Activated naive CD8-positive, alpha-beta T cell treated with anti-CD3 and anti-CD28 coated beads, Interleukin-2, amount 50 U/mL, for 24 hours (primary cell): ENCODE results near the gene DGKG.

Experiments used
- ATAC-seq: fragments of 150-1000 bp; cut with Tn5 transposase; one replicate; pipeline ENCODE4 v1.10.0; 2021
- DNase-seq: peaks from one replicate; pipeline ENCODE4 v3.0.0; 2021
- H3K27ac Mint-ChIP-seq: one replicate; pipeline ENCODE4 v1.8.0; 2021; ENCODE audit warnings: mild to moderate bottlenecking, mixed read lengths
- H3K27me3 Mint-ChIP-seq: one replicate; pipeline ENCODE4 v1.8.0; 2021; ENCODE audit warnings: mixed read lengths
- H3K36me3 Mint-ChIP-seq: one replicate; pipeline ENCODE4 v1.8.0; 2021; ENCODE audit warnings: low read depth, mixed read lengths
- H3K4me1 Mint-ChIP-seq: one replicate; pipeline ENCODE4 v1.8.0; 2021; ENCODE audit warnings: mixed read lengths
- H3K4me3 Mint-ChIP-seq: one replicate; pipeline ENCODE4 v1.8.0; 2021; ENCODE audit warnings: mild to moderate bottlenecking, moderate library complexity, mixed read lengths
- H3K9me3 Mint-ChIP-seq: one replicate; pipeline ENCODE4 v1.8.0; 2021; ENCODE audit warnings: mixed read lengths

DGKG gene

GRCh38 chr3:186214670-186215069 is 147.4 kb downstream of the DGKG start:
- no peak for DNase-seq
- peaks cover 24% of the 10 kb centered on the region for H3K4me1 Mint-ChIP-seq
- H3K9me3 Mint-ChIP-seq: no peaks in the 10 kb centered on the region
- H3K27me3 Mint-ChIP-seq: peaks cover 14% of the 10 kb centered on the region
- no peaks in the 10 kb centered on the region for H3K36me3 Mint-ChIP-seq
- H3K4me3 Mint-ChIP-seq: no peak overlapping the region
- no peak for ATAC-seq
- H3K27ac Mint-ChIP-seq: no peak overlapping the region

- ATAC-seq: no peak
- H3K27me3 Mint-ChIP-seq: peaks cover 11% of the 10 kb centered on the region
- H3K36me3 Mint-ChIP-seq: no peaks in the 10 kb centered on the region
- DNase-seq: no peak
- H3K27ac Mint-ChIP-seq: no peak overlapping the region
- no peaks in the 10 kb centered on the region for H3K9me3 Mint-ChIP-seq
- peaks cover 26% of the 10 kb centered on the region for H3K4me1 Mint-ChIP-seq
- H3K4me3 Mint-ChIP-seq: no peak overlapping the region
Observed at GRCh38 chr3:186213946-186214345, 148.1 kb downstream of the DGKG start.

- H3K27me3 Mint-ChIP-seq: peaks cover 11% of the 10 kb centered on the region
- no peak overlapping the region for H3K4me3 Mint-ChIP-seq
- H3K36me3 Mint-ChIP-seq: no peaks in the 10 kb centered on the region
- no peaks in the 10 kb centered on the region for H3K9me3 Mint-ChIP-seq
- ATAC-seq: no peak
- peaks cover 20% of the 10 kb centered on the region for H3K4me1 Mint-ChIP-seq
- no peak overlapping the region for H3K27ac Mint-ChIP-seq
- DNase-seq: no peak
Observed at GRCh38 chr3:186212611-186213010, 149.4 kb downstream of the DGKG start.

GRCh38 chr3:186210852-186211500 is 151.1 kb downstream of the DGKG start:
- no peaks in the 10 kb centered on the region for H3K9me3 Mint-ChIP-seq
- H3K27me3 Mint-ChIP-seq: peaks cover 8% of the 10 kb centered on the region
- H3K4me1 Mint-ChIP-seq: peaks cover 14% of the 10 kb centered on the region
- no peak overlapping the region for H3K4me3 Mint-ChIP-seq
- ATAC-seq (no peak), DNase-seq (no peak)
- no peak overlapping the region for H3K27ac Mint-ChIP-seq
- H3K36me3 Mint-ChIP-seq: no peaks in the 10 kb centered on the region

GRCh38 chr3:186209810-186210752 is 152.0 kb downstream of the DGKG start:
- ATAC-seq (peak; percentile 55), DNase-seq (no peak)
- peaks cover 14% of the 10 kb centered on the region for H3K4me1 Mint-ChIP-seq
- H3K9me3 Mint-ChIP-seq: no peaks in the 10 kb centered on the region
- no peak overlapping the region for H3K27ac Mint-ChIP-seq
- no peak overlapping the region for H3K4me3 Mint-ChIP-seq
- H3K27me3 Mint-ChIP-seq: peaks cover 6% of the 10 kb centered on the region
- H3K36me3 Mint-ChIP-seq: no peaks in the 10 kb centered on the region

- H3K4me1 Mint-ChIP-seq: peaks cover 14% of the 10 kb centered on the region
- no peaks in the 10 kb centered on the region for H3K9me3 Mint-ChIP-seq
- DNase-seq (no peak), ATAC-seq (no peak)
- H3K36me3 Mint-ChIP-seq: no peaks in the 10 kb centered on the region
- H3K27ac Mint-ChIP-seq: no peak overlapping the region
- no peak overlapping the region for H3K4me3 Mint-ChIP-seq
- H3K27me3 Mint-ChIP-seq: peaks cover 3% of the 10 kb centered on the region
Observed at GRCh38 chr3:186208296-186208989, 153.6 kb downstream of the DGKG start.

- Mint-ChIP-seq H3K27me3 (peaks cover 5% of the 10 kb centered on the region), H3K27ac (no peak overlapping the region)
- peak; percentile 38 for ATAC-seq
Observed at GRCh38 chr3:186207515-186207914, 154.5 kb downstream of the DGKG start.

GRCh38 chr3:186200726-186201125 is 161.3 kb downstream of the DGKG start:
- H3K4me1 Mint-ChIP-seq: no peaks in the 10 kb centered on the region
- peaks cover 8% of the 10 kb centered on the region for H3K27me3 Mint-ChIP-seq
- H3K9me3 Mint-ChIP-seq: no peaks in the 10 kb centered on the region
- H3K4me3 Mint-ChIP-seq: no peak overlapping the region
- ATAC-seq (no peak), DNase-seq (no peak)
- no peak overlapping the region for H3K27ac Mint-ChIP-seq
- no peaks in the 10 kb centered on the region for H3K36me3 Mint-ChIP-seq

More at GRCh38 chr3:186207515-186207914, 154.5 kb downstream of the DGKG start:
- Mint-ChIP-seq H3K4me3 (no peak overlapping the region), H3K36me3 (no peaks in the 10 kb centered on the region), H3K4me1 (peaks cover 14% of the 10 kb centered on the region), H3K9me3 (no peaks in the 10 kb centered on the region)
- no peak for DNase-seq

- Mint-ChIP-seq H3K27me3 (peaks cover 26% of the 10 kb centered on the region), H3K27ac (no peak overlapping the region), H3K9me3 (no peaks in the 10 kb centered on the region), H3K4me3 (no peak overlapping the region), H3K4me1 (peaks cover 4% of the 10 kb centered on the region), H3K36me3 (no peaks in the 10 kb centered on the region)
- no peak for ATAC-seq
- no peak for DNase-seq
Observed at GRCh38 chr3:186198442-186198841, 163.6 kb downstream of the DGKG start.

- H3K4me3 Mint-ChIP-seq: peak overlapping the region; percentile 21
- no peak overlapping the region for H3K27ac Mint-ChIP-seq
- H3K36me3 Mint-ChIP-seq: no peaks in the 10 kb centered on the region
- ATAC-seq (no peak), DNase-seq (no peak)
- no peaks in the 10 kb centered on the region for H3K9me3 Mint-ChIP-seq
- H3K27me3 Mint-ChIP-seq: peaks cover 41% of the 10 kb centered on the region
- peaks cover 4% of the 10 kb centered on the region for H3K4me1 Mint-ChIP-seq
Observed at GRCh38 chr3:186194451-186194811, 167.6 kb downstream of the DGKG start.

GRCh38 chr3:186193534-186194450 is 168.2 kb downstream of the DGKG start:
- ATAC-seq: no peak

GRCh38 chr3:186192823-186193222 is 169.2 kb downstream of the DGKG start:
- Mint-ChIP-seq H3K27me3 (peaks cover 41% of the 10 kb centered on the region), H3K27ac (no peak overlapping the region), H3K4me3 (no peak overlapping the region), H3K36me3 (no peaks in the 10 kb centered on the region), H3K9me3 (no peaks in the 10 kb centered on the region), H3K4me1 (peaks cover 4% of the 10 kb centered on the region)
- ATAC-seq: no peak
- no peak for DNase-seq

More at GRCh38 chr3:186193534-186194450, 168.2 kb downstream of the DGKG start:
- peaks cover 41% of the 10 kb centered on the region for H3K27me3 Mint-ChIP-seq
- no peak overlapping the region for H3K27ac Mint-ChIP-seq
- no peak for DNase-seq
- peak overlapping the region; percentile 21 for H3K4me3 Mint-ChIP-seq
- H3K36me3 Mint-ChIP-seq: no peaks in the 10 kb centered on the region
- H3K9me3 Mint-ChIP-seq: no peaks in the 10 kb centered on the region
- peaks cover 4% of the 10 kb centered on the region for H3K4me1 Mint-ChIP-seq

GRCh38 chr3:186189492-186189891 is 172.5 kb downstream of the DGKG start:
- Mint-ChIP-seq H3K36me3 (no peaks in the 10 kb centered on the region), H3K27ac (no peak overlapping the region), H3K4me3 (no peak overlapping the region), H3K4me1 (peaks cover 17% of the 10 kb centered on the region), H3K27me3 (peaks cover 23% of the 10 kb centered on the region), H3K9me3 (no peaks in the 10 kb centered on the region)
- ATAC-seq (no peak), DNase-seq (no peak)
